ENCODE measurements around the gene HMGXB3.

HMGXB3 gene

DNA sequence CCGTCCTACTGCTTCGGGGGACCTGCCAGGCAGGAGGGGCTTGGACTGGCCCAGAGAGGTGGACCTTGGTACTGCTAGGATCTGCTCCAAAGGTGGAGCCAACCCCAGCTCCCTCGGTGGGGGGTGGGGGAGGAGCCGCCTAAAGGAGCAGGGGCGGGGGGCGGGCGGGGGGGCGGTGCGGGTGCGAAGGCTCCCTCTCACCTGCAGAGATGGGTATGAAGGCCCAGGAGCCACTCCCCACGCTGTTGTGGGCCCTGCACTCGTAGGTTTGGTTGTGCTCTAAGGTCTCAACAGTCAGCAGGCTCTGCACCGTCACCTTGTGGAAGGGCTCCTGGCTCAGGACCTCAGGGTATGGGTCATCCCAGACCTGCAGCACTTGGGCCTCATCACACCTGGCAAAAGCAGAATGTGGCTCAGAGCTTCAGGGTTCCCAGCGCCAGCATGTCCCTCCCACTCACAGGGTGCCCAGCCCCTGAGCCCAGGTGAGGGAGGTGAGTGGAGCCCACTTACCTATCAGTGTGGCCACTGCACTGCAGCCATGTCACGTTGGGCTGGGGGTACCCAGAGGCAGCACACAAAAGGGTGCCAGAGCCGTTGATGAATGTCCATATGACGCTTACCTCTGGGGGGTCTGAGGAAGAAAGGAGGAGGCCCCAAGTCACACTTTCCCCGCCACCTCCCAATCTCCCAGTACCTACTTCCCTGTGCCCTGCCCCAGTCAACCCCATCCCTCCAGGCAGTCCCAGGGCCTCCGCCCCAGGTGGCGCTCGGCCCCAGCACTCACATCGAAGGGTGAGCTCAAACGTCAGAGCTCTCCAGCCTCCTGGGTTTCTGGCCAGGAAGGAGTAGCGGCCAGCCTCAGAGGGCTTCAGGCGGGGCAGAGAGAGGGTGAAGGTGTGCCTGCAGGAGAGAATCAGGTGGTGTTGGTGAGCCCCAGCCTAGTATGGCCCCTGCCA is 69.4 kb downstream of the HMGXB3 start:
- Histone ChIP-seq H3K4me1 (ENCODE audit: control insufficient read depth in 1 of 2, insufficient read depth in 1 of 2, low read depth in 1 of 2, low read length in 1 of 2) (no peaks in the 10 kb centered on the region), H3K4me3 (ENCODE audit: low read depth in 1 of 2, low read length in 1 of 2) (no peak overlapping the region), H3K36me3 (peaks cover 98% of the 10 kb centered on the region), H3K27me3 (no peaks in the 10 kb centered on the region), H3K9me3 (no peaks in the 10 kb centered on the region), H3K27ac (no peak overlapping the region)
- TF ChIP-seq, protein P1, sequence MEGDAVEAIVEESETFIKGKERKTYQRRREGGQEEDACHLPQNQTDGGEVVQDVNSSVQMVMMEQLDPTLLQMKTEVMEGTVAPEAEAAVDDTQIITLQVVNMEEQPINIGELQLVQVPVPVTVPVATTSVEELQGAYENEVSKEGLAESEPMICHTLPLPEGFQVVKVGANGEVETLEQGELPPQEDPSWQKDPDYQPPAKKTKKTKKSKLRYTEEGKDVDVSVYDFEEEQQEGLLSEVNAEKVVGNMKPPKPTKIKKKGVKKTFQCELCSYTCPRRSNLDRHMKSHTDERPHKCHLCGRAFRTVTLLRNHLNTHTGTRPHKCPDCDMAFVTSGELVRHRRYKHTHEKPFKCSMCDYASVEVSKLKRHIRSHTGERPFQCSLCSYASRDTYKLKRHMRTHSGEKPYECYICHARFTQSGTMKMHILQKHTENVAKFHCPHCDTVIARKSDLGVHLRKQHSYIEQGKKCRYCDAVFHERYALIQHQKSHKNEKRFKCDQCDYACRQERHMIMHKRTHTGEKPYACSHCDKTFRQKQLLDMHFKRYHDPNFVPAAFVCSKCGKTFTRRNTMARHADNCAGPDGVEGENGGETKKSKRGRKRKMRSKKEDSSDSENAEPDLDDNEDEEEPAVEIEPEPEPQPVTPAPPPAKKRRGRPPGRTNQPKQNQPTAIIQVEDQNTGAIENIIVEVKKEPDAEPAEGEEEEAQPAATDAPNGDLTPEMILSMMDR (IDR thresholded peaks at IDR 0.05): no peak

DNA sequence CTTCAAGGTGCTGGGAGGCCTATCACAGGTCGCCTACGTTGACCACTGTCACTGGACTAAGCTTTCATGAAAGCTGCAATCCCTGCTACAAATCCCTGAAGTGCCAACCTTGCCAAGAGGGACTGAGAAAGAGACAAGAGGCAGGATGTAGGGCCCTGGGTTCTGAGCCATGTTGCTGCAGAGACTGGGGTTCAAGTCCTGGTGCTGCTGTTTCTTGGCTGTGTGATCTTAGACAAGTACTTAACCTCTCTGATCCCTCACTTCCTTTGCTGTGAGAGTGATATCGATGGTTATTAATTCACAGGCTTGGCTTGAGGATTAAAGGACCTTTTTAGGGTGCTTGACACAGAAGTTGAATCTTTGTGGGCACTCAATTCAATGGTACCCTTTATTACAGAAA is 70.3 kb downstream of the HMGXB3 start:
- Histone ChIP-seq H3K9me3 (no peaks in the 10 kb centered on the region), H3K36me3 (peaks cover 98% of the 10 kb centered on the region), H3K27ac (no peak overlapping the region), H3K27me3 (no peaks in the 10 kb centered on the region), H3K4me3 (ENCODE audit: low read depth in 1 of 2, low read length in 1 of 2) (no peak overlapping the region), H3K4me1 (ENCODE audit: control insufficient read depth in 1 of 2, insufficient read depth in 1 of 2, low read depth in 1 of 2, low read length in 1 of 2) (no peaks in the 10 kb centered on the region)
- TF ChIP-seq, protein P1 (IDR thresholded peaks at IDR 0.05): no peak

DNA sequence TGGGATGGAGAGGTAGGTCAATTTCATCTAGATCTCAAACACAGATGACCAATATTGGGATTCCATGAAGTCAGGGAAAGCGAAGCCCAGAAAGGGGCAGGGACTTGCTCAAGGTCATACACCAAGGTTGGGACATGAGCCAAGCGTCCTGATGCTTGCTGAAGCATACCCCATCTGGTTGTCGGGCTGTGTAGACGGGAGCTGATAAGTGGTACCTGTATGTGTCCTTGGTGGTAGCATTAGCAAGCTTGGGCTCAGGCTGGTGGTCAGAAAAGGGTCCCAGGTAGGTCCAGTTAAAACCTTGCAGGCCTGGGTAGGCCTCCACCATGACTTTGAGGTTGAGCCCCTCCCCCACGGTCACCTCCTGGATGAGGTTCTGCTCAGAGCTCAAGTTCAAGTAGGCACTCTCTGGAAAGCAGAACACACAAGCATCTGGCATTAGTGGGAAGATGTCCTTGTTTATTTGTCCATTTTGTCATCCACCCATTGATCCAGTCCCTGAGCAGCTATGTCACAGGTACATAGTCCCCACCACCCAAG is 72.6 kb downstream of the HMGXB3 start:
- H3K36me3 ChIP-seq: peaks cover 98% of the 10 kb centered on the region
- H3K9me3 ChIP-seq: no peaks in the 10 kb centered on the region
- H3K4me3 ChIP-seq (ENCODE audit: low read depth in 1 of 2, low read length in 1 of 2): no peak overlapping the region
- TF ChIP-seq, protein P1 (IDR thresholded peaks at IDR 0.05): no peak
- no peaks in the 10 kb centered on the region for H3K4me1 ChIP-seq (ENCODE audit: control insufficient read depth in 1 of 2, insufficient read depth in 1 of 2, low read depth in 1 of 2, low read length in 1 of 2)
- no peak overlapping the region for H3K27ac ChIP-seq
- H3K27me3 ChIP-seq: no peaks in the 10 kb centered on the region

DNA sequence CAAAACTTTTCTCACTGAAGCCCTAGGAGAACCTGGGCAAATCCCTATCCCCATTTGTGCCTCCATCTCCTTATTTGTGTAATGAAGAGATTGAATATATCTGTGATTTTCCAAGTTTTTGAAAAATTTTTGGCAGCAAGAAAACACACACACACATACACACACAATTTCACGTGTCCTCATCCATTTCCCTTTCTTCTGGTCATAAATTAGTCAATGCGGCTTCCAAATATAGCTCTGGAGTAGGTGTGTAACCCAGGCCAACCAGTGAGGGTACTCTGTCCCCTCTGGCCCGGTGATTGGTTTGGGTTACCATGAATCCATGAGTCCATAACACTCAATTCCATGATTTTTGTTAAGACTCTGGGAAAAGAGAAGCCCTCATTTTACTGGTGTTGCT is 73.1 kb downstream of the HMGXB3 start:
- Histone ChIP-seq H3K36me3 (peaks cover 98% of the 10 kb centered on the region), H3K4me3 (ENCODE audit: low read depth in 1 of 2, low read length in 1 of 2) (no peak overlapping the region), H3K9me3 (no peaks in the 10 kb centered on the region), H3K27me3 (no peaks in the 10 kb centered on the region), H3K27ac (no peak overlapping the region), H3K4me1 (ENCODE audit: control insufficient read depth in 1 of 2, insufficient read depth in 1 of 2, low read depth in 1 of 2, low read length in 1 of 2) (no peaks in the 10 kb centered on the region)
- TF ChIP-seq, protein P1 (IDR thresholded peaks at IDR 0.05): no peak

DNA sequence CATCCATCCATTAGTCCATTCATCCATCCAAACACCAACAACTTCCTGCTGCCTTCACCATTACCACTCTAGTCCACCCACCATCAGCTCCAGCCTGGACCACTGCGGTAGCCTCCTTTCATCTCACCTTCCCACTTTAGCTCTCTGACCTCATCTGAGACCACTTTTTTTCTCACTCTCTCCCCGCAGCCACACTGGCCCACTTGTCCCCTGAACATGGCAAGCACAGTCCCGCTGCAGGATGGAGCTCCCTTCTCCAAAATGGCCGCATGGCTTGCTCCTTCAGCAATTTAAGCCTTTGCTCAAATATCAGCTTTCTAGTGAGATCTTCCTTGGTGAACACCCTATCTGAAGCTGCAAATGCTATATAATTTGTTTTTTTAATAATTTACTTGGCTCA is 74.7 kb downstream of the HMGXB3 start:
- Histone ChIP-seq H3K4me1 (ENCODE audit: control insufficient read depth in 1 of 2, insufficient read depth in 1 of 2, low read depth in 1 of 2, low read length in 1 of 2) (no peaks in the 10 kb centered on the region), H3K4me3 (ENCODE audit: low read depth in 1 of 2, low read length in 1 of 2) (no peak overlapping the region)

More for the DNA sequence above, 74.7 kb downstream of the HMGXB3 start:
- H3K36me3 ChIP-seq: peaks cover 98% of the 10 kb centered on the region
- H3K27me3 ChIP-seq: no peaks in the 10 kb centered on the region
- no peak overlapping the region for H3K27ac ChIP-seq
- no peaks in the 10 kb centered on the region for H3K9me3 ChIP-seq
- TF ChIP-seq, protein P1 (IDR thresholded peaks at IDR 0.05): no peak
